Endothelial cell of umbilical vein (primary cell): ENCODE data around the gene CCNY. TPM values are rescaled to one million over a fixed set of nuclear protein-coding genes. Genes with fewer than 3 reads are reported as not detected.

ENCODE experiments used
- BruUV-seq: library from RNA; stranded (reverse); fragments of 400-500 nt; replicated peaks from 2 replicates; lab custom pipeline; 2021; lab: Mats Ljungman, UMichigan
- CTCF ChIA-PET: fragments of 300-600, 350-600 bp; sonication (Branson Sonifier 250); formaldehyde crosslinking; loops from one replicate; lab custom pipeline; 2021; ENCODE audit warnings: antibody characterized with exemption, inconsistent platforms; lab: Charles Lee
- POLR2A ChIA-PET: fragments of 300-600, 350-600 bp; sonication (Branson Sonifier 250); formaldehyde crosslinking; loops from one replicate; lab custom pipeline; 2021; ENCODE audit warnings: antibody characterized with exemption, inconsistent platforms; lab: Charles Lee
- DNase-seq: peaks from one replicate; pipeline ENCODE4 v3.0.0-alpha.2; 2011; ENCODE audit warnings: low read depth, low spot score
- FAIRE-seq: peaks from 2 replicates; lab custom pipeline; 2011; peaks lifted over from hg19 to GRCh38; lab: Jason Lieb, UNC
- H2AFZ ChIP-seq: 2 replicates; pipeline ENCODE4 v1.6.0; 2012; ENCODE audit warnings: low read depth, low read length, control low read depth, inconsistent platforms
- H3K27ac ChIP-seq: 2 replicates; pipeline ENCODE4 v1.5.1; 2011; ENCODE audit warnings: low read depth, mild to moderate bottlenecking, control low read depth, low read length, moderate library complexity; ENCODE audit not compliant: insufficient read depth
- H3K27me3 ChIP-seq, 2 experiments: 2 replicates each; pipeline versions ENCODE4 v1.6.0 to v1.6.1; 2011; ENCODE audit warnings: low read length in 2 of 2, mixed read lengths in 1 of 2; ENCODE audit not compliant: control insufficient read depth in 2 of 2, insufficient read depth in 2 of 2
- H3K36me3 ChIP-seq, 2 experiments: 2 replicates in 1 of 2; 3 replicates in 1 of 2; pipeline ENCODE4 v1.5.1; 2011; ENCODE audit warnings: low read length in 2 of 2, mild to moderate bottlenecking in 1 of 2, moderate library complexity in 1 of 2; ENCODE audit not compliant: control insufficient read depth in 2 of 2, insufficient read depth in 2 of 2; ENCODE audit errors: extremely low read depth in 1 of 2
- H3K4me1 ChIP-seq: 3 replicates; pipeline ENCODE4 v1.5.1; 2011; ENCODE audit warnings: mild to moderate bottlenecking, low read length; ENCODE audit not compliant: control insufficient read depth, insufficient read depth; ENCODE audit errors: extremely low read depth
- H3K4me2 ChIP-seq: 2 replicates; pipeline ENCODE4 v1.6.1; 2011; ENCODE audit warnings: low read length, control low read depth, mixed read lengths; ENCODE audit not compliant: insufficient read depth
- H3K4me3 ChIP-seq, 3 experiments: fragments of 200-600 bp in 1 of 3; sonication (generic), shearing (Covaris generic) in 1 of 3; replicated peaks in 1 of 3; 2 replicates each; pipeline ENCODE4 v1.5.1; 2011 to 2016; ENCODE audit warnings: control low read depth in 3 of 3, low read length in 3 of 3, mild to moderate bottlenecking in 2 of 3, inconsistent platforms in 1 of 3, low read depth in 1 of 3, moderate library complexity in 1 of 3; ENCODE audit not compliant: insufficient read depth in 1 of 3
- H3K79me2 ChIP-seq: 2 replicates; pipeline ENCODE4 v1.6.0; 2012; ENCODE audit warnings: low read length, inconsistent platforms; ENCODE audit not compliant: control insufficient read depth, insufficient read depth
- H3K9ac ChIP-seq: replicated peaks from 2 replicates; pipeline ENCODE3; 2011; ENCODE audit warnings: low read length, control low read depth; ENCODE audit not compliant: insufficient read depth; ENCODE audit errors: extremely low read depth
- H3K9me1 ChIP-seq: replicated peaks from 3 replicates; pipeline ENCODE4 v1.6.0; 2011; ENCODE audit warnings: mild to moderate bottlenecking, low read length; ENCODE audit not compliant: control insufficient read depth, insufficient read depth; ENCODE audit errors: extremely low read depth
- H3K9me3 ChIP-seq: replicated peaks from 2 replicates; pipeline ENCODE4 v1.5.1; 2012; ENCODE audit warnings: low read length, inconsistent platforms; ENCODE audit not compliant: control insufficient read depth, insufficient read depth
- H4K20me1 ChIP-seq: replicated peaks from 2 replicates; pipeline ENCODE3; 2011; ENCODE audit warnings: mild to moderate bottlenecking, low read length; ENCODE audit not compliant: control insufficient read depth, insufficient read depth; ENCODE audit errors: extremely low read depth
- EZH2 ChIP-seq: IDR thresholded peaks from 2 replicates; pipeline ENCODE4 v1.6.1; 2012; ENCODE audit warnings: borderline replicate concordance, low read depth, mild to moderate bottlenecking, moderate library complexity, low read length, inconsistent platforms; ENCODE audit not compliant: severe bottlenecking
- FOS ChIP-seq: IDR thresholded peaks from 2 replicates; pipeline ENCODE4 v1.6.1; 2011; ENCODE audit warnings: mild to moderate bottlenecking, low read length, moderate library complexity, borderline replicate concordance; ENCODE audit not compliant: insufficient read depth
- GATA2 ChIP-seq: IDR thresholded peaks from 2 replicates; pipeline ENCODE4 v1.7.0; 2011; ENCODE audit warnings: low read depth, mild to moderate bottlenecking, moderate library complexity, mixed read lengths, low read length; ENCODE audit not compliant: insufficient read length, insufficient read depth
- JUN ChIP-seq: IDR thresholded peaks from 2 replicates; pipeline ENCODE4 v1.6.1; 2011; ENCODE audit warnings: borderline replicate concordance, low read depth; ENCODE audit not compliant: insufficient read length, insufficient read depth
- MYC ChIP-seq: IDR thresholded peaks from one replicate; pipeline ENCODE4 v1.6.1; 2011; ENCODE audit warnings: mild to moderate bottlenecking, low read depth, low read length
- POLR2A ChIP-seq: IDR thresholded peaks from 2 replicates; pipeline ENCODE4 v1.6.1; 2012; ENCODE audit warnings: low read depth, mild to moderate bottlenecking, control low read depth, low read length
- POLR2AphosphoS5 ChIP-seq: IDR thresholded peaks from 2 replicates; pipeline ENCODE4 v1.6.1; 2012; ENCODE audit warnings: low read depth, mild to moderate bottlenecking, control low read depth, low read length, moderate library complexity; ENCODE audit not compliant: insufficient read depth
- dilution Hi-C: fragments of 300-500 bp; cut with MboI; formaldehyde crosslinking; loops from one replicate; pipeline ENCODE4 v1.15.0; 2019; ENCODE audit warnings: low sequenced_read_pairs; ENCODE audit not compliant: extremely low pct_ligation_motif_present
- intact Hi-C: fragments of 100-400 bp; cut with micrococcal nuclease; formaldehyde crosslinking; loops from one replicate; pipeline ENCODE4 v1.10.0; 2022
- polyA plus RNA-seq, 4 experiments: library from polyadenylated mRNA; depleted of rRNA in 3 of 4; stranded (reverse) in 3 of 4; unstranded in 1 of 4; fragments of >200 nt; gene quantifications; 2 replicates each; pipeline versions ENCODE4 v1.2.1 to v1.2.3, GENCODE V29; 2011 to 2012; ENCODE audit warnings: missing spikeins in 1 of 4
- total RNA-seq: library from RNA; stranded (reverse); gene quantifications from 2 replicates; pipeline ENCODE4 v1.2.3, GENCODE V29; 2021
- TF ChIP-seq, protein P1 (sequence below), 2 donors: IDR thresholded peaks; 1 replicate in 1 of 2; 2 replicates in 1 of 2; pipeline ENCODE4 v1.5.1; 2011; ENCODE audit warnings: low read length in 2 of 2, mild to moderate bottlenecking in 2 of 2, moderate library complexity in 2 of 2, control low read depth in 1 of 2, inconsistent platforms in 1 of 2, low read depth in 1 of 2; ENCODE audit not compliant: insufficient read depth in 1 of 2; ENCODE audit errors: extremely low read depth in 1 of 2
- TF ChIP-seq, protein P2 (sequence below): IDR thresholded peaks from 2 replicates; pipeline ENCODE4 v1.6.1; 2011; ENCODE audit not compliant: insufficient read depth, insufficient read length

Gene CCNY
- total and polyA plus RNA-seq, 2 donors (not counting 3 experiments of a cell fraction or from before 2014, with no cell fraction given), result 61.5 to 107 TPM

DNA sequence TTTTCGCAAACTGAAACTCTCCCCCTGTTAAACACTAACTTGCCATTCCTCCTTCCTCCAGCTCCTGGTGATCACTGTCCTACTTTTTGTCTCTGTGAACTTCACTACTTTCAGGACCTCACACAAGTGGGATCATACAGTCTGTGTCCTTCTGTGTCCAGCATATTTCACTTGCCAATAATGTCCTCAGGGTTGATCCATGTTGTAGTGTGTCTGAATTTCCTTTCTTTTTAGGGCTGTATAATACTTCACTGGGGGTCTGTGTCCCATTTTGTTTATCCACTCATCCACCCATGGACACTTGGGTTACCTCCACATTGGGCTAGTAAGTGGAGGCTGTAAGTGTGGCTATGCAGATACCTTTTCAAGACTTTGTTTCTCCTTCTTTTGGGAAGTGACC is 226.1 kb downstream of the CCNY start:
- CTCF ChIA-PET, result interaction anchor here (0.6 to 5.2 kb wide), 45 partner anchors 10 to 1318 kb away, joined by 3 to 55 read pairs (median 4); partner anchors contain the start of gene CCNY
- H3K4me3 ChIP-seq, result no peak overlapping the region
- no peak for TF ChIP-seq GATA2
- TF ChIP-seq, protein P1, sequence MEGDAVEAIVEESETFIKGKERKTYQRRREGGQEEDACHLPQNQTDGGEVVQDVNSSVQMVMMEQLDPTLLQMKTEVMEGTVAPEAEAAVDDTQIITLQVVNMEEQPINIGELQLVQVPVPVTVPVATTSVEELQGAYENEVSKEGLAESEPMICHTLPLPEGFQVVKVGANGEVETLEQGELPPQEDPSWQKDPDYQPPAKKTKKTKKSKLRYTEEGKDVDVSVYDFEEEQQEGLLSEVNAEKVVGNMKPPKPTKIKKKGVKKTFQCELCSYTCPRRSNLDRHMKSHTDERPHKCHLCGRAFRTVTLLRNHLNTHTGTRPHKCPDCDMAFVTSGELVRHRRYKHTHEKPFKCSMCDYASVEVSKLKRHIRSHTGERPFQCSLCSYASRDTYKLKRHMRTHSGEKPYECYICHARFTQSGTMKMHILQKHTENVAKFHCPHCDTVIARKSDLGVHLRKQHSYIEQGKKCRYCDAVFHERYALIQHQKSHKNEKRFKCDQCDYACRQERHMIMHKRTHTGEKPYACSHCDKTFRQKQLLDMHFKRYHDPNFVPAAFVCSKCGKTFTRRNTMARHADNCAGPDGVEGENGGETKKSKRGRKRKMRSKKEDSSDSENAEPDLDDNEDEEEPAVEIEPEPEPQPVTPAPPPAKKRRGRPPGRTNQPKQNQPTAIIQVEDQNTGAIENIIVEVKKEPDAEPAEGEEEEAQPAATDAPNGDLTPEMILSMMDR (IDR thresholded peaks at IDR 0.05; ENCODE audit: extremely low read depth in 1 of 2, insufficient read depth in 1 of 2, low read depth in 1 of 2, low read length in 2 of 2), result no peak
- TF ChIP-seq MYC, result no peak
- TF ChIP-seq FOS, result no peak
- TF ChIP-seq JUN, result no peak
- no peak for TF ChIP-seq POLR2AphosphoS5
- no peak for TF ChIP-seq EZH2
- TF ChIP-seq POLR2A, result no peak
- TF ChIP-seq, protein P2, sequence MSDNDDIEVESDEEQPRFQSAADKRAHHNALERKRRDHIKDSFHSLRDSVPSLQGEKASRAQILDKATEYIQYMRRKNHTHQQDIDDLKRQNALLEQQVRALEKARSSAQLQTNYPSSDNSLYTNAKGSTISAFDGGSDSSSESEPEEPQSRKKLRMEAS, result no peak
- H3K4me2 ChIP-seq, result no peak overlapping the region
- no peak overlapping the region for H2AFZ ChIP-seq
- no peaks in the 10 kb centered on the region for H3K9me3 ChIP-seq
- H3K9me1 ChIP-seq, result no peaks in the 10 kb centered on the region
- H3K27me3 ChIP-seq, result no peaks in the 10 kb centered on the region
- no peak overlapping the region for H3K9ac ChIP-seq
- no peaks in the 10 kb centered on the region for H3K79me2 ChIP-seq
- dilution Hi-C loops, result no loop called here
- H3K36me3 ChIP-seq, result peaks cover 4 to 13% of the 10 kb centered on the region in 2 experiments
- no TSS peak for BruUV-seq
- H3K27ac ChIP-seq, result no peak overlapping the region
- DNase-seq, result no peak
- POLR2A ChIA-PET, result no interaction called here
- intact Hi-C loops, result loop anchor here (2.0 to 10.0 kb wide), 4 partner anchors 140 to 438 kb away; partner anchors contain the start of genes CCNY and CREM
- peaks cover 12% of the 10 kb centered on the region for H3K4me1 ChIP-seq
- no peaks in the 10 kb centered on the region for H4K20me1 ChIP-seq
- peak; percentile 8 for FAIRE-seq
